Bronchial epithelial cell (primary cell): ENCODE results near the gene TLE3. TPM values are rescaled to one million over a fixed set of nuclear protein-coding genes. Genes with fewer than 3 reads are reported as not detected.

Experiments
- DNase-seq: peaks from one replicate; pipeline ENCODE4 v3.0.0-alpha.2; 2010; ENCODE audit warnings: low read depth
- FAIRE-seq: peaks from 2 replicates; lab custom pipeline; 2011; peaks lifted over from hg19 to GRCh38; lab: Jason Lieb, UNC
- H3K27me3 ChIP-seq: 2 replicates; pipeline ENCODE4 v1.5.1; 2011; ENCODE audit warnings: low read length; ENCODE audit not compliant: control insufficient read depth, insufficient read depth
- H3K36me3 ChIP-seq: 2 replicates; pipeline ENCODE4 v1.5.1; 2011; ENCODE audit warnings: low read length; ENCODE audit not compliant: control insufficient read depth, insufficient read depth
- H3K4me3 ChIP-seq: 2 replicates; pipeline ENCODE4 v1.5.1; 2011; ENCODE audit warnings: mild to moderate bottlenecking, low read depth, low read length, control low read depth
- total RNA-seq: library from RNA; depleted of rRNA; stranded (reverse); fragments of >200 nt; gene quantifications from 2 replicates; pipeline ENCODE4 v1.2.1, GENCODE V29; 2014
- TF ChIP-seq, protein P1 (sequence below): IDR thresholded peaks from 2 replicates; pipeline ENCODE4 v1.5.1; 2011; ENCODE audit warnings: mild to moderate bottlenecking, moderate library complexity, low read length, control low read depth, inconsistent platforms; ENCODE audit not compliant: insufficient read depth, severe bottlenecking

The TLE3 gene
- total RNA-seq, 1 donor from 2014 or later: 19.2 TPM

DNA sequence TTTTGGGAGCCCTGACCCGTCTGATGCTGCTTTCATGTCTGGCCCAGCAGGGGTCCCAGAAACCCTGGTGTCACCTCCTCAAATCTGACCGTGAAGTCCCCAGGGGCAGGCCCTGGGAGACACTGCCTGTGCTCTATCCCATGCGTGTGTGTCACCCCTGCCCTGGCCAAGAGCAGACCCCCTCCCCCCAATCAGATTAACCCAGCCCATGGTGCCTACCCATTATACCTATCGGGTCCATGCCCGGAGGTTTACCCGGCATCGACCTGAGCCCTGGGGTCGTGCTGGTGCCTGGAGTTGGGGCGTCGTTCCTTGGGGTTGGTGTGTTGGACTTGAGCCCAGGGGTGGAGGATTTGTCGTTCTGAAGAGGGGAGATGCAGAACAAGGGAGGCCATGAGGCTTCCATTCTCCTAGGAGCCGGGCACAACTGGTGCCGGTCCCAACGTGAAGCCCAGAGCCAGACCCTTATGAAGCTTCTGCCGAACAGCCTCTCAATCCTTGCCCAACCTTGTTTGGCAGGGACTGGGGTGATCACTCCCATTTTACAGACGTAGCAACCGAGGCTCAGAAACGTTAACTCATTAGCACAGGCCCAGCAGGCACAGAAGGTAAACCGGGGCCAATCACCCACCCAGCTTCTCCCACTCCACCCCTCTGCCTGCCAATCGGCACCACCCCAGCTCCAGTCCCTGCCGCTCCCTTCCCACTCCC lies 39.6 kb downstream of the TLE3 start:
- FAIRE-seq (peak; percentile 23), DNase-seq (no peak)
- Histone ChIP-seq H3K27me3 (no peaks in the 10 kb centered on the region), H3K36me3 (peaks cover 53% of the 10 kb centered on the region), H3K4me3 (no peak overlapping the region)
- TF ChIP-seq, protein P1, sequence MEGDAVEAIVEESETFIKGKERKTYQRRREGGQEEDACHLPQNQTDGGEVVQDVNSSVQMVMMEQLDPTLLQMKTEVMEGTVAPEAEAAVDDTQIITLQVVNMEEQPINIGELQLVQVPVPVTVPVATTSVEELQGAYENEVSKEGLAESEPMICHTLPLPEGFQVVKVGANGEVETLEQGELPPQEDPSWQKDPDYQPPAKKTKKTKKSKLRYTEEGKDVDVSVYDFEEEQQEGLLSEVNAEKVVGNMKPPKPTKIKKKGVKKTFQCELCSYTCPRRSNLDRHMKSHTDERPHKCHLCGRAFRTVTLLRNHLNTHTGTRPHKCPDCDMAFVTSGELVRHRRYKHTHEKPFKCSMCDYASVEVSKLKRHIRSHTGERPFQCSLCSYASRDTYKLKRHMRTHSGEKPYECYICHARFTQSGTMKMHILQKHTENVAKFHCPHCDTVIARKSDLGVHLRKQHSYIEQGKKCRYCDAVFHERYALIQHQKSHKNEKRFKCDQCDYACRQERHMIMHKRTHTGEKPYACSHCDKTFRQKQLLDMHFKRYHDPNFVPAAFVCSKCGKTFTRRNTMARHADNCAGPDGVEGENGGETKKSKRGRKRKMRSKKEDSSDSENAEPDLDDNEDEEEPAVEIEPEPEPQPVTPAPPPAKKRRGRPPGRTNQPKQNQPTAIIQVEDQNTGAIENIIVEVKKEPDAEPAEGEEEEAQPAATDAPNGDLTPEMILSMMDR: no peak

DNA sequence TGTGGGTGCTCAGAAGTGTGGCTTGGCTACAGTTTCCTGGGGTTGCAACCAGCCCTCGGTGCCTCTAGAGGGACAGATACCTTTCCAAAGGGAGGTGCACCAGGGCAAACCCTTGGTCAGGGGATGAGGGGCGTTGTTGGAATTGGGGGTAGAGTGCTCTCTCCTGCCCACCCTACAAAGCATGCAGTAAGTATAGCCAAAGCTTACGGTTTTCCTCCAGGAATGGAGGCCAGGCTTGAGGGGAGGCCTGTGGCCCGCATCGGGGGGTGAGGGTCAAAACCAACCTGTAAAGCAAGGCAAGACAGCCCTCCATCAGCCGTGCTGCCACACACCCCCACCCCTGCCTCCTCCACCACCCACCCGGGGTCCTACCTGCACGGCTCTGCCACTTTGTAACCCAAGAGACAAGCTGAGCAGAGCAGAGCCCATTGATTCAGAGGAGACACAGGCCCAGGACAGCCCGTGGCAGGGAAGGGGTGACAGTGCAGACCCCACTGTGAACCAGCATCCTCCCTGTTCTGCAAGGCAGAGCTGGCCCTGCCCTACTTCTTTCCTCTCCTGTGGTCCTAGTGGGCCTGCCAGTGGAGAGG lies 41.5 kb downstream of the TLE3 start:
- H3K27me3 ChIP-seq: no peaks in the 10 kb centered on the region
- peaks cover 53% of the 10 kb centered on the region for H3K36me3 ChIP-seq
- TF ChIP-seq, protein P1: no peak
- no peak overlapping the region for H3K4me3 ChIP-seq
- DNase-seq (no peak), FAIRE-seq (no peak)

DNA sequence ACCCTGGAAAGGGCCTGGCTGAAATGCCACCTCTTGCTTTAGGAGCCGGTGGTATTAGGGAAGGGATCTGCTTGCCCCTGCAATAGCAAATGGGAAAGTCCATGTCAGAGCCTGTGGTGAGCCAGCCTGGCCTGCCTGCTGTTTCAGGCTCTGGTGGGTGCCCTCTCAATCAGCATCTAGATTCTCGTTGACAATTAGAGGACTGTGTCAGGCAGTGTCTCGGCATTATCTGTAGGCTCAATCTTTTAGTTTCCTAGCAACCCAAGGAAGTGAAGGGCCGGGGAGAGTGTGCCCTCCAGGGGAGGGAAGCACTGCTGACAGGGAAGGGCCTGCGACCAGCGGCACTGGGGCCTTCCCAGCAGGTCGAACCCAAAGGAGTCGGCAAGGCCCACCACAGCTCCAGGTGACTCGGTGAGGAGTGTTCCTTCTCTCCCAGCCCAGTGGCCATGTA lies 42.1 kb downstream of the TLE3 start:
- Histone ChIP-seq H3K36me3 (peaks cover 56% of the 10 kb centered on the region), H3K27me3 (no peaks in the 10 kb centered on the region), H3K4me3 (no peak overlapping the region)
- FAIRE-seq (no peak), DNase-seq (no peak)
- TF ChIP-seq, protein P1: no peak

DNA sequence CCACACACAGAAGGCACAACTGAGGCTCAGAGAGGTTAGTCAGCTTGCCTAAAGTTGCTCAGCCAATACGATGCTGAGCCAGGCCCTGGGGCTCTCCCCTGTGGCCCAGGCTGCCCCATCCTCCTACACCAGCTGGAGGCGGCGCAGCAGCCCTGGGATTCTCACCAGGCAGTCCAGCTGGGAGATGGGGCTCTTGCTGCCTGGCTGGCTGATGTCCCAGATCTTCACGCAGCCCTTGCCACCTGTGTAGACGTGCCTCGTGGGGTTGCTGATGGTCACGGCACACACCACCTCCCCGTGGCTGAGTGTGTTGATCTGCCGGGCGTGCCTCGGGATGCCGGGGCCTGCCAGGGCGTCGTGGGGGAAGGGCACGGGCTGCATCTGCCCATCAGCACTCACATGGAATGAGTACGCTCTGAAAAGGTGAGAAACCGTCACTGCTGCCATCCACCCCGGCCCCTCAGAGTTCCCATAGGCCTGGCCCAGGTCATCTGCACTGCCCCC lies 42.8 kb downstream of the TLE3 start:
- peaks cover 51% of the 10 kb centered on the region for H3K36me3 ChIP-seq
- FAIRE-seq (no peak), DNase-seq (no peak)
- no peak overlapping the region for H3K4me3 ChIP-seq
- TF ChIP-seq, protein P1: no peak
- H3K27me3 ChIP-seq: no peaks in the 10 kb centered on the region

DNA sequence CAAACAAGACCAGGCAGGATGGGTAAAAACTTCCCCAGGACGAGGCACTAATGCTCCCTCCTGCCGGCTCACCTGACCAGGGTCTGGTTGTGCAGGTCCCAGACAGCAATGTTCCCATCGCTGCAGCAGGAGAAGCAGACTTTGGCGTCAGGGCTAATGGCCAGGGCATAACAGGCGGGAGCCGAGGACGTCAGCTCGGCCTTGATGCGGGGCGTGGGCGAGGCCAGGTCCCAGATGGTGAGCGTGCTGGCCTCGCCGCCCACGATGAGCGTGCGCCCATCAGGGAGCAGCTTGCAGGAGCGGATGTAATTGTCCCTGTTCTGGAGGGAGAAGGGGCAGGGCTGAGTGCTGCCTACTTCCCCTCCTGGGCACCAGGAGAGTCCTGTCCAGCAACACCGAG lies 43.4 kb downstream of the TLE3 start:
- DNase-seq (no peak), FAIRE-seq (no peak)
- no peak overlapping the region for H3K4me3 ChIP-seq
- H3K36me3 ChIP-seq: peaks cover 48% of the 10 kb centered on the region
- H3K27me3 ChIP-seq: no peaks in the 10 kb centered on the region
- TF ChIP-seq, protein P1: no peak
